Spleen (tissue), 7 donors: ENCODE results near the gene TGM3.

Source experiments
- CTCF ChIP-seq, 11 experiments: fragments of 200-600 bp in 7 of 11; fragments of 450-650 bp in 4 of 11; sonication (generic) in 4 of 11; IDR thresholded peaks in 8 of 11; conservative IDR thresholded peaks in 3 of 11; 1 replicate in 7 of 11; 2 replicates in 4 of 11; pipeline versions ENCODE4 v1.4.0 to v1.8.0; 2016 to 2021; ENCODE audit warnings: antibody characterized with exemption in 11 of 11, inconsistent platforms in 4 of 11, mild to moderate bottlenecking in 1 of 11
- POLR2A ChIP-seq, 3 donors: fragments of 450-650 bp; IDR thresholded peaks; one replicate each; pipeline ENCODE4 v1.5.1; 2017; ENCODE audit warnings: antibody characterized with exemption in 3 of 3, mild to moderate bottlenecking in 1 of 3
- donor health status: DM: no; HTN: no; CAD: no; lungs with moderate emphysema.
- donor health status: DM: no; HTN: no; CAD: no.
- donor health status: DM: no; HTN: no; CAD: no.

- no peak for TF ChIP-seq CTCF (IDR thresholded peaks at IDR 0.05 in 8 of 11, conservative IDR thresholded peaks at IDR 0.05 in 3 of 11)
- no peak for TF ChIP-seq POLR2A (IDR thresholded peaks at IDR 0.05)
Observed at GRCh38 chr20:2281563-2281962, 14.2 kb upstream of the TGM3 start.
